ENCODE measurements around the gene PTGR3.

PTGR3 gene

DNA sequence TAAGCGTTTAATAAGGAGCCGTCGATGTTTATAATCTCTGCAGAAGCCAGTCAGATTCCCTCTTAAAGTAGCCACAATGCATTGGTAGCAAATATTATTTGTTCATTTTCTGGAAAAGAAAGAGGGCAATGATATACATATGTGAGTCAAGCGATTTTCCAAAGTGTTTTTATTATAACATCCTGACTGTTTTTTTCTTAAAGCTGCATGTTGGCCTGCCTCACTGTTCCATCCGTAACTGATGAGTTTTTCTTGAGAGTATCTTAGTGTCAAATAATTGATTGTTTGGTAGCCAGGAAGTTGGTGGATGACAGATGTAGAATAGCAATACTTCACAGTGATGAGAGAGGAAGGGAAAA lies 5.4 kb upstream of the PTGR3 start:
- intact Hi-C loops (cut with DNase I; ENCODE audit: low total_unique reads): no loop called here
- TF ChIP-seq, protein P1, sequence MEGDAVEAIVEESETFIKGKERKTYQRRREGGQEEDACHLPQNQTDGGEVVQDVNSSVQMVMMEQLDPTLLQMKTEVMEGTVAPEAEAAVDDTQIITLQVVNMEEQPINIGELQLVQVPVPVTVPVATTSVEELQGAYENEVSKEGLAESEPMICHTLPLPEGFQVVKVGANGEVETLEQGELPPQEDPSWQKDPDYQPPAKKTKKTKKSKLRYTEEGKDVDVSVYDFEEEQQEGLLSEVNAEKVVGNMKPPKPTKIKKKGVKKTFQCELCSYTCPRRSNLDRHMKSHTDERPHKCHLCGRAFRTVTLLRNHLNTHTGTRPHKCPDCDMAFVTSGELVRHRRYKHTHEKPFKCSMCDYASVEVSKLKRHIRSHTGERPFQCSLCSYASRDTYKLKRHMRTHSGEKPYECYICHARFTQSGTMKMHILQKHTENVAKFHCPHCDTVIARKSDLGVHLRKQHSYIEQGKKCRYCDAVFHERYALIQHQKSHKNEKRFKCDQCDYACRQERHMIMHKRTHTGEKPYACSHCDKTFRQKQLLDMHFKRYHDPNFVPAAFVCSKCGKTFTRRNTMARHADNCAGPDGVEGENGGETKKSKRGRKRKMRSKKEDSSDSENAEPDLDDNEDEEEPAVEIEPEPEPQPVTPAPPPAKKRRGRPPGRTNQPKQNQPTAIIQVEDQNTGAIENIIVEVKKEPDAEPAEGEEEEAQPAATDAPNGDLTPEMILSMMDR (IDR thresholded peaks at IDR 0.05): no peak
- no peak overlapping the region for H3K4me3 ChIP-seq
- no peaks in the 10 kb centered on the region for H3K27me3 ChIP-seq
- no peak for DNase-seq
- H3K36me3 ChIP-seq: no peaks in the 10 kb centered on the region
- peak overlapping the region; percentile 17 to 19 for H3K27ac ChIP-seq
- H3K9me3 ChIP-seq: no peaks in the 10 kb centered on the region
- H3K4me1 ChIP-seq: peaks cover 0 to 34% (median 23%) of the 10 kb centered on the region in 4 donors

DNA sequence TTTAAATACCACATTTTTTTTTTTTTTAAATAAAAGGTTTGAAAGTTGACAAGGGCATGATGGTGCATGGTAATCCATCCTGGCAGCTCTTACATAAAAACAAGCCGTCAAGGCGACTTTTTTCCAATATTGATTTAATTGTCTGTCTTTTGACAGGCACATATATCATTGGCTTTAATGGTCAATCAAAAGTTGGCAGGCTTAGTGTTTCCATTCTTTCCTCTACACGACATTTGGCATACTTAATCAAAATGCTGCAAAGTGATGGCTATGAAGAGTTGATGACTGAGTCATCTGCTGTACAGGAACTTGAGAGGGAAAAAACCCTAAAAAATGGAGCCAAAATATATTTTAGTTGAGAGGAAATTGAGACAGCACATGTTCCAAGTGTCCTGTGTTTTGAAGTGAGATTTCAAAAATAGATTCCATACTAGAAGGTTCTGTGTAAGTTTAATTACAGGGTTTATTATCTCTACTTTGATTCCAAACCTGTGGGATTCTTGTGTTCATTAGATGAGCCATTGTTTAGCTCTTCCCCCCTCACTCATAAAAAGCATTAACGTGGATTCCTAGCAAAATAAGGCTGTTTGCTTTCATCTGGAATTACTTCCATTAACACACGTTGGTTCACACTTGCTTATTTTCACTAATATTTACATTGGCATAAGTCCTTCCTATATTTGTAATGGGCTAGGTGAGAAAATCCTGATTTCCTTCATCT lies 4.8 kb upstream of the PTGR3 start:
- H3K4me3 ChIP-seq: peak overlapping the region; percentile 8 to 96
- H3K27ac ChIP-seq: peak overlapping the region; percentile 17 to 19
- DNase-seq: no peak
- TF ChIP-seq, protein P1 (IDR thresholded peaks at IDR 0.05): no peak
- intact Hi-C loops (cut with DNase I; ENCODE audit: low total_unique reads): no loop called here
- no peaks in the 10 kb centered on the region for H3K9me3 ChIP-seq
- H3K4me1 ChIP-seq: peaks cover 0 to 34% (median 23%) of the 10 kb centered on the region in 4 donors
- no peaks in the 10 kb centered on the region for H3K36me3 ChIP-seq
- no peaks in the 10 kb centered on the region for H3K27me3 ChIP-seq

DNA sequence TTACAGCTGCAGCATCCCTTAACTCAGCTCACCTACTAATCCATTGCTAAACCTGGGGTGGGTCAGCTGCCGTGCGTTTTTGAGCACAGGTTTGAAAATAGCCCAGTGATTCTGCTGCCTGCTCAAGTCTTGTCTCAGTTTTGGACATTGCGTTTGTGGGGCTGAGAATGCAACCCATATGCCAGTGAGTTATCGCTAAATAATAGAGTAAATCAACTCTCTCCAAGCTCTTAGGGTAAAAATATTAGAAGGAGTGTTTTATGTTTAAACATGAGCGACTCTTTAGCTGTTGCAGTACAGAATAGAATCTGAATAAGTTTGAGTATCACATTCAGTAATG lies 3.8 kb upstream of the PTGR3 start:
- DNase-seq: no peak
- Histone ChIP-seq H3K9me3 (no peaks in the 10 kb centered on the region), H3K36me3 (no peaks in the 10 kb centered on the region), H3K27me3 (no peaks in the 10 kb centered on the region), H3K4me1 (peaks cover 0 to 34% (median 23%) of the 10 kb centered on the region in 4 donors), H3K27ac (peak overlapping the region; percentile 59 to 82), H3K4me3 (peak overlapping the region; percentile 83 to 96)
- intact Hi-C loops (cut with DNase I; ENCODE audit: low total_unique reads): no loop called here
- TF ChIP-seq, protein P1 (IDR thresholded peaks at IDR 0.05): no peak

DNA sequence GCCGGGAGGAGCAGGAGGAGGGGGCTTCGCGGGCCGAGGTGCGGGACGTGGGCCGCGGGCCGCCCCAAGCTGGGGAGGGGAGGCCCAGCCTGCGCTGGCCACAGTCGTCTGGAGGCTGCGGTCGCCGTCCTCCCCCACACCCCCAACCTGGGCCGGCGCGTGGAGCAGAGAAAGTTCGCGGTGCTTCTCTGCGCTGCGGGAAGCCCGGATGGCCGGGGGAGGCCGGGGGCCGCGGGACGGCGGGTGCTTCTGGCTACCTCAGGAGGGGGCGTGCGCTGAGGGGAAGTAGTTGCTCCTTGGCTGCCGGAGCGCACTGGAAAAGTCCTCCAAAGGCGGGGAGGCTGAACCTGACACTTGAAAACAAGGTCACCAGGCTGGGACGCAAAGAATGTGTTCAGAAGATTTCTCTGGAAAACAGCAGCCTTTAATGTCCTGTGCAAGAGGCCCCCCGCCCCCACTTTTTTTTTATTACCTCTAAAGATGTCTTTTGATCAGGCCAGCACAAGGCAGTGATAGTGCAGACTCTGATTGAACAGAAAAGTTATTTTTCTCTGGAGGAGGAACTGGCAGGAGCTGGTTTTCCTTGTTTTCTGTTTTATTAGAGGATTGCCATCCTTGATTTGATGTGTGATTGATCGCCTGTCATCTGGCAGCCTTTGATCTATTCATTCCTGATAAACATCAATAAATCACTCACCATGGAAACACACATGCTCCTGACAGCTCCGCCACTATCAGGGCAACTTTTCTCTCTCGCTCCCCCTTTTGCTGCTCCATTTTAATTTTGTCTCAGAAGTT lies 3.2 kb upstream of the PTGR3 start:
- TF ChIP-seq, protein P1 (IDR thresholded peaks at IDR 0.05): no peak
- Histone ChIP-seq H3K9me3 (no peaks in the 10 kb centered on the region), H3K36me3 (no peaks in the 10 kb centered on the region), H3K4me3 (peak overlapping the region; percentile 83 to 96), H3K4me1 (peaks cover 0 to 38% (median 28%) of the 10 kb centered on the region in 4 donors), H3K27ac (peak overlapping the region; percentile 59 to 82), H3K27me3 (no peaks in the 10 kb centered on the region)
- DNase-seq: peak in 1 of 2 donors; percentile 46
- intact Hi-C loops (cut with DNase I; ENCODE audit: low total_unique reads): no loop called here

DNA sequence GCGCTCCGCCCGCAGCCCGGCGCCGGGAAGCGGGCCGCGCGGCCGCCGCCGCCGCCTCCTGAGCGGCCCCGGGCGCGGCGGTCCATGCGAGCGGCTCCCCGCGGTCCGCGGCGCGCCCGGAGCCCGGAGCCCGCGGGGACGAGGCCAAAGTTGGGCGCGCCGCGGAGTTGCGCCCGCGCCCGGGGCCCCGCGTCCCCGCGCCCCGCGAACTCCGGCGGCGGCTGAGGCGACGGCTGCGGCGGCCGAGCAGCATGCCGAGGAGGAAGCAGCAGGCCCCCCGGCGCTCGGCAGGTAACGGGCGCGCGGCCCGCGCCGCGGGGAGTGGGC lies 2.6 kb upstream of the PTGR3 start:
- Histone ChIP-seq H3K9me3 (no peaks in the 10 kb centered on the region), H3K4me1 (peaks cover 0 to 40% (median 33%) of the 10 kb centered on the region in 4 donors), H3K27me3 (no peaks in the 10 kb centered on the region), H3K27ac (peak overlapping the region; percentile 59 to 82), H3K4me3 (peak overlapping the region; percentile 83 to 96), H3K36me3 (no peaks in the 10 kb centered on the region)
- TF ChIP-seq, protein P1 (IDR thresholded peaks at IDR 0.05): no peak
- no peak for DNase-seq
- intact Hi-C loops (cut with DNase I; ENCODE audit: low total_unique reads): no loop called here

All from tibial artery (tissue), 4 donors.